NOMO-1 treated with DMSO at 0.1 percent for 48 hours (cell line): Measurements from ENCODE around the gene IFNAR1.

Experiments
- DNase-seq: peaks from one replicate; lab custom pipeline; 2025; ENCODE audit not compliant: unreplicated experiment; lab: John Stamatoyannopoulos, UW

Gene IFNAR1

GRCh38 chr21:33339918-33340317, 15.1 kb downstream of the IFNAR1 start:
- DNase-seq: peak; percentile 36

GRCh38 chr21:33345751-33346238, 21.0 kb downstream of the IFNAR1 start:
- no peak for DNase-seq

GRCh38 chr21:33348706-33349105, 23.9 kb downstream of the IFNAR1 start:
- no peak for DNase-seq

- no peak for DNase-seq
These were observed 25.9 kb downstream of the IFNAR1 start for GRCh38 chr21:33350676-33351075.

GRCh38 chr21:33355355-33355754, 30.6 kb downstream of the IFNAR1 start:
- no peak for DNase-seq

- DNase-seq: no peak
These were observed 31.2 kb downstream of the IFNAR1 start for GRCh38 chr21:33355996-33356395.

GRCh38 chr21:33357177-33357576, 32.4 kb downstream of the IFNAR1 start:
- no peak for DNase-seq

GRCh38 chr21:33359446-33359845, 34.7 kb downstream of the IFNAR1 start:
- DNase-seq: no peak

- DNase-seq: no peak
These were observed 35.5 kb downstream of the IFNAR1 start for GRCh38 chr21:33360281-33360680.

GRCh38 chr21:33360881-33361602, 36.3 kb downstream of the IFNAR1 start:
- peak; percentile 70 for DNase-seq

GRCh38 chr21:33362044-33362555, 37.3 kb downstream of the IFNAR1 start:
- DNase-seq: peak; percentile 90

- peak; percentile 88 for DNase-seq
These were observed 39.3 kb downstream of the IFNAR1 start for GRCh38 chr21:33363911-33364609.

GRCh38 chr21:33364830-33365229, 40.1 kb downstream of the IFNAR1 start:
- no peak for DNase-seq

- DNase-seq: no peak
These were observed 42.7 kb downstream of the IFNAR1 start for GRCh38 chr21:33367309-33367973.

GRCh38 chr21:33368124-33368523, 43.4 kb downstream of the IFNAR1 start:
- DNase-seq: peak; percentile 24

- DNase-seq: no peak
These were observed 43.8 kb downstream of the IFNAR1 start for GRCh38 chr21:33368576-33368975.

GRCh38 chr21:33369586-33369985, 44.8 kb downstream of the IFNAR1 start:
- DNase-seq: no peak

- no peak for DNase-seq
These were observed 45.5 kb downstream of the IFNAR1 start for GRCh38 chr21:33370305-33370704.

GRCh38 chr21:33371366-33371765, 46.6 kb downstream of the IFNAR1 start:
- DNase-seq: no peak

GRCh38 chr21:33372582-33372981, 47.8 kb downstream of the IFNAR1 start:
- DNase-seq: no peak

GRCh38 chr21:33373451-33373850, 48.7 kb downstream of the IFNAR1 start:
- DNase-seq: no peak

GRCh38 chr21:33374080-33374449, 49.3 kb downstream of the IFNAR1 start:
- DNase-seq: peak; percentile 79
